ENCODE measurements around the gene CFAP298. TPM values are rescaled to one million over a fixed set of nuclear protein-coding genes. Genes with fewer than 3 reads are reported as not detected.
A peak's percentile ranks its signal among the peaks of the same experiment; 100 is the strongest.

The CFAP298 gene
- total RNA-seq, 4 donors from 2014 or later, result 19.5 to 40.3 (median 30.7) TPM

GRCh38 chr21:32585042-32585710 is 27.0 kb downstream of the CFAP298 start, which contains the start of gene TCP10L:
TCP10L (minus strand) TSS chr21:32585523; CDS start chr21:32584304, 1,219 bp downstream.
- WGBS, 2 donors, result 82 to 84% methylated on average over 17 of the region's 17 CpGs
- TF ChIP-seq POLR2A (IDR thresholded peaks at IDR 0.05) (no peak), CTCF (IDR thresholded peaks at IDR 0.05) (no peak)
- H3K4me3 ChIP-seq (ENCODE audit: low read depth, poor library complexity, severe bottlenecking), result no peak within 1 kb of the TSS
- intact Hi-C loops (cut with DNase I; ENCODE audit: low total_unique reads), result no loop called here
- no peak for DNase-seq (ENCODE audit: low spot score in 2 of 2)

- TF ChIP-seq CTCF (IDR thresholded peaks at IDR 0.05) (no peak), POLR2A (IDR thresholded peaks at IDR 0.05) (no peak)
- no peak overlapping the region for H3K4me3 ChIP-seq (ENCODE audit: low read depth, poor library complexity, severe bottlenecking)
- DNase-seq (ENCODE audit: low spot score in 2 of 2), result no peak
- intact Hi-C loops (cut with DNase I; ENCODE audit: low total_unique reads), result no loop called here
- 86 to 89% methylated on average over 8 of the region's 8 CpGs for WGBS, 2 donors
Measured at GRCh38 chr21:32584472-32584871, 27.7 kb downstream of the CFAP298 start.

GRCh38 chr21:32581732-32582131 is 30.4 kb downstream of the CFAP298 start:
- peak in 1 of 2 donors; percentile 54 for DNase-seq (ENCODE audit: low spot score in 2 of 2)
- 89 to 91% methylated on average over 13 of the region's 13 CpGs for WGBS, 2 donors
- H3K4me3 ChIP-seq (ENCODE audit: low read depth, poor library complexity, severe bottlenecking), result no peak overlapping the region
- intact Hi-C loops (cut with DNase I; ENCODE audit: low total_unique reads), result no loop called here
- TF ChIP-seq POLR2A (IDR thresholded peaks at IDR 0.05) (no peak), CTCF (IDR thresholded peaks at IDR 0.05) (no peak)

GRCh38 chr21:32580949-32581348 is 31.2 kb downstream of the CFAP298 start:
- intact Hi-C loops (cut with DNase I; ENCODE audit: low total_unique reads), result no loop called here
- TF ChIP-seq POLR2A (IDR thresholded peaks at IDR 0.05), result no peak
- no peak for TF ChIP-seq CTCF (IDR thresholded peaks at IDR 0.05)
- DNase-seq (ENCODE audit: low spot score in 2 of 2), result peak in 1 of 2 donors; percentile 28
- WGBS, 2 donors, result 89 to 95% methylated on average over 13 of the region's 13 CpGs
- H3K4me3 ChIP-seq (ENCODE audit: low read depth, poor library complexity, severe bottlenecking), result no peak overlapping the region

- peak in 1 of 2 donors; percentile 85 for DNase-seq (ENCODE audit: low spot score in 2 of 2)
Measured at GRCh38 chr21:32578107-32578691, 34.0 kb downstream of the CFAP298 start.

More at GRCh38 chr21:32578107-32578691, 34.0 kb downstream of the CFAP298 start:
- TF ChIP-seq CTCF (IDR thresholded peaks at IDR 0.05), result no peak
- no peak for TF ChIP-seq POLR2A (IDR thresholded peaks at IDR 0.05)
- H3K4me3 ChIP-seq (ENCODE audit: low read depth, poor library complexity, severe bottlenecking), result no peak overlapping the region
- WGBS, 2 donors, result 55 to 62% methylated on average over 14 of the region's 15 CpGs
- intact Hi-C loops (cut with DNase I; ENCODE audit: low total_unique reads), result loop anchor here (10.0 kb wide), 1 partner anchor 163 kb away; the partner anchor contains the start of gene EVA1C

Measured in lower leg skin (tissue), 4 donors.